ENCODE data around the gene GALNT17. TPM values are rescaled to one million over a fixed set of nuclear protein-coding genes. Genes with fewer than 3 reads are reported as not detected.

Gene GALNT17
- total RNA-seq, 4 donors from 2014 or later, result 0.63 to 7.5 (median 3.1) TPM

DNA sequence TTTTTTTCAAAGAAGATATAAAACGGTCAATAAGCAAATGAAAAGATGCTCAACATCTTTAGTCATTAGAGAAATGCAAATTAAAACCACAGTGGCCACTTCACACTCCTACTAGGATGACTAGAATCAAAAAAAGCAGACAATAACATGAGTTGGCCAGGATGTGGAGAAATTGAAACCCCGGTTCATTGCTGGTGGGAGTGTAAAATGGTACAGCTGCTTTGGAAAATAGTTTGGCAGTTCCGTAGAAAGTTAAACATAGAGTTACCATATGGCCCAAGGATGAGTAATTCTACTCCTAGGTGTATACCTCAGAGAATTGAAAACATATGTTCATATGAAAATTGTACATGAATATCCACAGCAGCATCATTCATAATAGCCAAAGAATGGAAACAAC lies 573.3 kb downstream of the GALNT17 start:
- no peak overlapping the region for H3K4me3 ChIP-seq (ENCODE audit: low read depth, poor library complexity, severe bottlenecking)
- no peak for TF ChIP-seq CTCF (IDR thresholded peaks at IDR 0.05)
- TF ChIP-seq POLR2A (IDR thresholded peaks at IDR 0.05), result no peak
- WGBS, 2 donors, result 58 to 74% methylated on average over 3 of the region's 3 CpGs
- DNase-seq (ENCODE audit: low spot score in 2 of 2), result no peak
- intact Hi-C loops (cut with DNase I; ENCODE audit: low total_unique reads), result no loop called here

DNA sequence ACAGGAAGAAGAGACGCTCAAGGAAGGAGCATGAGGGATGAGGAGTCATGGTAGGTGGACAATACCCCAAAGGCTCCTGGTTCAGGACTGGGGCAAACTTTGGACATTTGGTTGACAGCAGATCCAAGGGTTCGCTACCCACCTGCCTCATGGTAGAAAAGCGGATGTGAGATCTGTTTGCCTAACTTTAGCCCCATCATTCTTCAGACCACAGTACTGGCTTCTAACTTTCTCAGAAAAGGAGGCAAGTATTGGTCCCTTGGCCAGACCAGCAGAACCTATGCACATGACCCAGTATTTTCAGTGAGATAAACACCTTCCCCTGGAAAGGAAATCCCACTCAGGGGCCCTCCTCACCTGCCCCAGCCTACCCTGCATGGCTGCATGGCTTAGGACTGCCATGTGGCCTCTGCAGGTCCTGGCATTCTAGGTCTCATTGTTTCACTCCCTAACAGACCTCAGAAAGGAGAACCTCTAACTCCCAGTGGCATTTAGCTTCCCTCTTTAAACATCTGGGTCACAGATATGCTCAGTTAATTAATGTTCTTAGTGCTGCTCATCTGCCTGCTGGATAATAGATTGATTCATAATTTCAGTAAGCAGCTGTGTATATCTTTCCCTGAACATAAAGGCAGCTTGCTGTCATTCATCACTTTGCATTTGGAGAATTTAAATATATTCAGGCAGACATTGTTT lies 574.1 kb downstream of the GALNT17 start:
- no peak overlapping the region for H3K4me3 ChIP-seq (ENCODE audit: low read depth, poor library complexity, severe bottlenecking)
- WGBS, 2 donors, result 92 to 95% methylated on average over 3 of the region's 3 CpGs
- no peak for DNase-seq (ENCODE audit: low spot score in 2 of 2)
- intact Hi-C loops (cut with DNase I; ENCODE audit: low total_unique reads), result no loop called here
- TF ChIP-seq CTCF (IDR thresholded peaks at IDR 0.05) (no peak), POLR2A (IDR thresholded peaks at IDR 0.05) (no peak)

- H3K4me3 ChIP-seq (ENCODE audit: low read depth, poor library complexity, severe bottlenecking), result no peak overlapping the region
- WGBS, 2 donors, result 27 to 28% methylated on average over 2 of the region's 2 CpGs
- intact Hi-C loops (cut with DNase I; ENCODE audit: low total_unique reads), result no loop called here
- TF ChIP-seq POLR2A (IDR thresholded peaks at IDR 0.05) (no peak), CTCF (IDR thresholded peaks at IDR 0.05) (no peak)
- DNase-seq (ENCODE audit: low spot score in 2 of 2), result no peak
Observed at GRCh38 chr7:71706597-71706975, 574.6 kb downstream of the GALNT17 start.

- 74 to 78% methylated on average over 2 of the region's 2 CpGs for WGBS, 2 donors
- TF ChIP-seq CTCF (IDR thresholded peaks at IDR 0.05) (no peak), POLR2A (IDR thresholded peaks at IDR 0.05) (no peak)
- intact Hi-C loops (cut with DNase I; ENCODE audit: low total_unique reads), result no loop called here
- DNase-seq (ENCODE audit: low spot score in 2 of 2), result no peak
- no peak overlapping the region for H3K4me3 ChIP-seq (ENCODE audit: low read depth, poor library complexity, severe bottlenecking)
Observed at GRCh38 chr7:71707041-71707440, 575.1 kb downstream of the GALNT17 start.

DNA sequence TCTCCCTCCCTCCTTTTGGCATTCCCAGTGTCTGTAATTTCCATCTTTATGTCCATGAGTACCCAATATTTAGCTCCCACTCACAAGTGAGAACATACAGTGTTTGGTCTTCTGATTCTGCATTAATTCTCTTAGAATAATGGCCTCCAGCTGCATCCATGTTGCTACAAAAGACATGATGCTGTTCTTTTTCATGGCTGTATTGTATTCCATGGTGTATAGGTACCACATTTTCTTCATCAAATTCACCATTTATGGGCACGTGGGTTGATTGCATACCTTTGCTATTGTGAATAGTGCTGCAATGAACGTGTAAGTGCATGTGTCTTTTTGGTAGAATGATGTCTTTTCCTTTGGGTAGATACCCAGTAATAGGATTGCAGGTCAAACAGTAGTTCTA lies 576.8 kb downstream of the GALNT17 start:
- TF ChIP-seq POLR2A (IDR thresholded peaks at IDR 0.05), result no peak
- no peak for TF ChIP-seq CTCF (IDR thresholded peaks at IDR 0.05)
- DNase-seq (ENCODE audit: low spot score in 2 of 2), result no peak
- intact Hi-C loops (cut with DNase I; ENCODE audit: low total_unique reads), result no loop called here
- no peak overlapping the region for H3K4me3 ChIP-seq (ENCODE audit: low read depth, poor library complexity, severe bottlenecking)
- 75 to 81% methylated on average over 2 of the region's 2 CpGs for WGBS, 2 donors

GRCh38 chr7:71710442-71710841 lies 578.5 kb downstream of the GALNT17 start:
- DNase-seq (ENCODE audit: low spot score in 2 of 2), result no peak
- WGBS, 2 donors, result 83 to 86% methylated on average over 5 of the region's 5 CpGs
- no peak for TF ChIP-seq CTCF (IDR thresholded peaks at IDR 0.05)
- no peak for TF ChIP-seq POLR2A (IDR thresholded peaks at IDR 0.05)
- intact Hi-C loops (cut with DNase I; ENCODE audit: low total_unique reads), result no loop called here
- no peak overlapping the region for H3K4me3 ChIP-seq (ENCODE audit: low read depth, poor library complexity, severe bottlenecking)
